Bronchial epithelial cell (primary cell): ENCODE measurements around the gene TSPOAP1. TPM values are rescaled to one million over a fixed set of nuclear protein-coding genes. Genes with fewer than 3 reads are reported as not detected.

ENCODE experiments used
- DNase-seq: peaks from one replicate; pipeline ENCODE4 v3.0.0-alpha.2; 2010; ENCODE audit warnings: low read depth
- FAIRE-seq: peaks from 2 replicates; lab custom pipeline; 2011; peaks lifted over from hg19 to GRCh38; lab: Jason Lieb, UNC
- H3K27me3 ChIP-seq: 2 replicates; pipeline ENCODE4 v1.5.1; 2011; ENCODE audit warnings: low read length; ENCODE audit not compliant: control insufficient read depth, insufficient read depth
- H3K36me3 ChIP-seq: 2 replicates; pipeline ENCODE4 v1.5.1; 2011; ENCODE audit warnings: low read length; ENCODE audit not compliant: control insufficient read depth, insufficient read depth
- H3K4me3 ChIP-seq: 2 replicates; pipeline ENCODE4 v1.5.1; 2011; ENCODE audit warnings: mild to moderate bottlenecking, low read depth, low read length, control low read depth
- total RNA-seq: library from RNA; depleted of rRNA; stranded (reverse); fragments of >200 nt; gene quantifications from 2 replicates; pipeline ENCODE4 v1.2.1, GENCODE V29; 2014
- TF ChIP-seq, protein P1 (sequence below): IDR thresholded peaks from 2 replicates; pipeline ENCODE4 v1.5.1; 2011; ENCODE audit warnings: mild to moderate bottlenecking, moderate library complexity, low read length, control low read depth, inconsistent platforms; ENCODE audit not compliant: insufficient read depth, severe bottlenecking

The TSPOAP1 gene
- total RNA-seq, 1 donor from 2014 or later = 0.53 TPM

- Histone ChIP-seq H3K36me3 (no peaks in the 10 kb centered on the region), H3K27me3 (peaks cover 1% of the 10 kb centered on the region), H3K4me3 (no peak overlapping the region)
- TF ChIP-seq, protein P1, sequence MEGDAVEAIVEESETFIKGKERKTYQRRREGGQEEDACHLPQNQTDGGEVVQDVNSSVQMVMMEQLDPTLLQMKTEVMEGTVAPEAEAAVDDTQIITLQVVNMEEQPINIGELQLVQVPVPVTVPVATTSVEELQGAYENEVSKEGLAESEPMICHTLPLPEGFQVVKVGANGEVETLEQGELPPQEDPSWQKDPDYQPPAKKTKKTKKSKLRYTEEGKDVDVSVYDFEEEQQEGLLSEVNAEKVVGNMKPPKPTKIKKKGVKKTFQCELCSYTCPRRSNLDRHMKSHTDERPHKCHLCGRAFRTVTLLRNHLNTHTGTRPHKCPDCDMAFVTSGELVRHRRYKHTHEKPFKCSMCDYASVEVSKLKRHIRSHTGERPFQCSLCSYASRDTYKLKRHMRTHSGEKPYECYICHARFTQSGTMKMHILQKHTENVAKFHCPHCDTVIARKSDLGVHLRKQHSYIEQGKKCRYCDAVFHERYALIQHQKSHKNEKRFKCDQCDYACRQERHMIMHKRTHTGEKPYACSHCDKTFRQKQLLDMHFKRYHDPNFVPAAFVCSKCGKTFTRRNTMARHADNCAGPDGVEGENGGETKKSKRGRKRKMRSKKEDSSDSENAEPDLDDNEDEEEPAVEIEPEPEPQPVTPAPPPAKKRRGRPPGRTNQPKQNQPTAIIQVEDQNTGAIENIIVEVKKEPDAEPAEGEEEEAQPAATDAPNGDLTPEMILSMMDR = no peak
- no peak for DNase-seq
- FAIRE-seq = no peak
Observed at GRCh38 chr17:58309918-58310259, 18.7 kb downstream of the TSPOAP1 start.

- H3K36me3 ChIP-seq = no peaks in the 10 kb centered on the region
- no peak overlapping the region for H3K4me3 ChIP-seq
- DNase-seq (no peak), FAIRE-seq (no peak)
- H3K27me3 ChIP-seq = peaks cover 1% of the 10 kb centered on the region
- TF ChIP-seq, protein P1 = no peak
Observed at GRCh38 chr17:58308985-58309917, 19.3 kb downstream of the TSPOAP1 start.

- no peak for DNase-seq
- Histone ChIP-seq H3K4me3 (no peak overlapping the region), H3K27me3 (no peaks in the 10 kb centered on the region), H3K36me3 (no peaks in the 10 kb centered on the region)
- FAIRE-seq = no peak
- TF ChIP-seq, protein P1 = peak; percentile 21
Observed at GRCh38 chr17:58308173-58308984, 20.2 kb downstream of the TSPOAP1 start.

DNA sequence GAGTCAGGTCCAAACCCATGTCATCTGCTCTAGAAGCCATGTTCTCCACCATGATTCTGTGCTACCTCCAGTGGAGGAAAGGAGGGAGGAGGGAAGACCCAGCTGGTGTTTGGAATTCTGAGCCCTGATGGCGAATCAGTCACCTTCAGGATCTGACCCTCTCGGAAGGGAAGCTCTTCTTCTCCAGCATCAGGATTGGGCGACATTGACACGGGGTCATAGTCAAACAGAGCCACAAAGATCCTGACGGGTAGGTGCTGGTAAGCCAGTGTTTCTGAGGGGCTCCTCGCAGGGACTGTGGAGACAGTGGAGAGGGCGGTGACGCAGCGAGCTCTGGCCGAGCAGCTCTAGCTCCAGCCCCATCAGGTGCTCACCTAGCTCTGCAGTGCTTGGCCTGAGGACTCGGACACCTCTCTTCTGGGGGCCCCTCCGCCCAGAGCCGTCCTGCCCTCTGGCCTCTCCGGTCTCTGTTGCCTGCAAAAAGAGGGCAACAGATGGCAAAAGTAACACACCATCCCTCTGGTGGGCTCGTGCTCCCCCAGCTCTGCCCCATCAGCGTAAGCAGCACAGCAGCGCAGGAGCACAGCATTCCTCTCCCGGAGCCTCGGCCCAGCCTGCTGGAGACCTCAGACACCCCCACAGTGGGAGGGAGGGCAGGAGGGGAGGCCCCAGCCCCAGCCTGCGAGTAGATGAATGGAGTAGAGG, 21.0 kb downstream of the TSPOAP1 start:
- DNase-seq (no peak), FAIRE-seq (no peak)
- TF ChIP-seq, protein P1 = no peak
- Histone ChIP-seq H3K4me3 (no peak overlapping the region), H3K27me3 (no peaks in the 10 kb centered on the region), H3K36me3 (no peaks in the 10 kb centered on the region)

DNA sequence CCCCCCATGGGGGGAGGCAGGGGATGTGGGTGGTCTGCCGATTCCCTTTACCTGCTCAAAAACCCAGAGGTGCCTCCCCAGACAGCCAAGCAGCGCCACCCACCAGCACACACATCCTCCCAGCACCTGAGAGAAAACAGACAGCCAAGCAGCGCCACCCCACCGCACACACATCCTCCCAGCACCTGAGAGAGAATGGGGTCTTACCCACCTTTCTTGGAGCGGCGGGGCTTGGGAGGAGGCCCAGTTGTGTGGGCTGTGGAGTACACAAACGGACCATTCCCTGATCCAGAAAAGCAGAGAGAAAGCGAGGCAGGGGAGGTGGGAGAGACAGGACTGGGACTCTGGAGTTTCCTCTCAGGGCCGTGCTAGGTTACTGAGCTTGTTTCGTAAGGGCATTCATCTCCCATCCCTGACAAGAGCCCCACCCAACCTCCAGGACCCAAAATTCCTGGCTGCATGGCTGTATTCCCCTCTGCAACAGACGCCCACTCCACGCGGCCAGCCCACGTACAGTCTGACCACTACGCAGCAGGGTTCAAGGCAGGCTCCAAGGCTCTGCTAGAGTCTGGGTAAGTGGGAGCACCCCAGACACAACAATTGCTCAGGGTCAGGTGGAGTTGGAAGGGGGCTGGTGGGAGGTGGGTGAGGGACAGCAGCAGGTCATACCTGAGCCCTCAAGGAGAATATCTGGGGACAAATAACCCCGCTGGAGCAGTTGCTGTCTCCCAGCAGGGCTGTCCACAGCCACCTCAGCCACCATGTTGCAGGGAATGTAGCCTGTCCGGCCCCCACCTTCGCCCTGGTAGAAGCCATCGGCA, 22.3 kb downstream of the TSPOAP1 start:
- FAIRE-seq (no peak), DNase-seq (no peak)
- H3K27me3 ChIP-seq = no peaks in the 10 kb centered on the region
- H3K36me3 ChIP-seq = no peaks in the 10 kb centered on the region
- no peak overlapping the region for H3K4me3 ChIP-seq
- TF ChIP-seq, protein P1 = no peak
